Measurements from ENCODE around the gene CUL4B.
A peak's percentile ranks its signal among the peaks of the same experiment; 100 is the strongest.
"Not testable (repeated sequence)": the region's sequence is repeated elsewhere in the genome, so short reads cannot be mapped to it uniquely, and the experiment has no call there.

The CUL4B gene

GRCh38 chrX:120560842-120561633 lies at the start of gene CUL4B:
Gene CUL4B (minus strand): TSS chrX:120560962. CDS start chrX:120560638, 324 bp downstream.
- DNase-seq (ENCODE audit: low read depth) = peak; percentile 89

GRCh38 chrX:120604361-120604782 lies 43.6 kb upstream of the CUL4B start:
- DNase-seq (ENCODE audit: low read depth) = peak; percentile 16

- peak; percentile 90 for DNase-seq (ENCODE audit: low read depth)
These were observed 43.1 kb upstream of the CUL4B start, which contains the start of gene MCTS1 for GRCh38 chrX:120603707-120604360. Gene MCTS1 (plus strand): TSS chrX:120604101. CDS start chrX:120604237, 136 bp downstream.

- DNase-seq (ENCODE audit: low read depth) = no peak
These were observed 24.9 kb upstream of the CUL4B start for GRCh38 chrX:120585702-120586101.

GRCh38 chrX:120575379-120576114 lies 14.8 kb upstream of the CUL4B start:
- DNase-seq (ENCODE audit: low read depth) = no peak

- DNase-seq (ENCODE audit: low read depth) = not testable (repeated sequence)
These were observed 13.0 kb upstream of the CUL4B start for GRCh38 chrX:120573806-120574205.

- no peak for DNase-seq (ENCODE audit: low read depth)
These were observed 9.3 kb upstream of the CUL4B start for GRCh38 chrX:120570011-120570600.

- DNase-seq (ENCODE audit: low read depth) = no peak
These were observed 7.8 kb upstream of the CUL4B start for GRCh38 chrX:120568609-120569008.

- no peak for DNase-seq (ENCODE audit: low read depth)
These were observed 7.3 kb upstream of the CUL4B start for GRCh38 chrX:120568035-120568434.

- DNase-seq (ENCODE audit: low read depth) = no peak
These were observed 6.1 kb upstream of the CUL4B start for GRCh38 chrX:120566817-120567216.

- no peak for DNase-seq (ENCODE audit: low read depth)
These were observed 4.2 kb upstream of the CUL4B start for GRCh38 chrX:120564925-120565324.

GRCh38 chrX:120562569-120562926 lies 1.8 kb upstream of the CUL4B start:
- no peak for DNase-seq (ENCODE audit: low read depth)

GRCh38 chrX:120561634-120562568 lies 1.1 kb upstream of the CUL4B start:
- DNase-seq (ENCODE audit: low read depth) = no peak

GRCh38 chrX:120560405-120560841 lies 339 bp downstream of the CUL4B start:
- DNase-seq (ENCODE audit: low read depth) = peak; percentile 16

- DNase-seq (ENCODE audit: low read depth) = no peak
These were observed 958 bp downstream of the CUL4B start for GRCh38 chrX:120559804-120560203.

GRCh38 chrX:120556251-120556650 lies 4.5 kb downstream of the CUL4B start:
- no peak for DNase-seq (ENCODE audit: low read depth)

GRCh38 chrX:120549483-120550452 lies 11.0 kb downstream of the CUL4B start:
- DNase-seq (ENCODE audit: low read depth) = peak; percentile 63

- no peak for DNase-seq (ENCODE audit: low read depth)
These were observed 24.7 kb downstream of the CUL4B start for GRCh38 chrX:120536061-120536460.

GRCh38 chrX:120534413-120535205 lies 26.2 kb downstream of the CUL4B start:
- no peak for DNase-seq (ENCODE audit: low read depth)

All from stromal cell of bone marrow (primary cell).